ENCODE results near the gene GPR119. TPM values are rescaled to one million over a fixed set of nuclear protein-coding genes. Genes with fewer than 3 reads are reported as not detected.
A peak's percentile ranks its signal among the peaks of the same experiment; 100 is the strongest.
"Not testable (repeated sequence)": the region's sequence is repeated elsewhere in the genome, so short reads cannot be mapped to it uniquely, and the experiment has no call there.

Gene GPR119
- total RNA-seq, result 10 to 100 TPM in 1 of 2 donors, 1 to 10 TPM in 1; 1.8 to 15.2 TPM

GRCh38 chrX:130385520-130385919 is at the start of gene GPR119:
GPR119 (minus strand) TSS chrX:130385674; CDS start chrX:130385447, 227 bp downstream.
- H3K36me3 ChIP-seq (replicated peaks in 1 of 2; ENCODE audit: insufficient read depth in 1 of 2, low read depth in 2 of 2), result no peaks in the 10 kb centered on the region
- WGBS, 2 donors, result 51 to 89% methylated on average over 1 to 2 of the region's 4 CpGs
- no peak within 1 kb of the TSS for H3K27ac ChIP-seq
- ATAC-seq, result no peak
- no peak within 1 kb of the TSS for H3K4me3 ChIP-seq
- TF ChIP-seq POLR2A (IDR thresholded peaks at IDR 0.05), result no peak
- TF ChIP-seq CTCF (IDR thresholded peaks at IDR 0.05), result no peak
- no peaks in the 10 kb centered on the region for H3K9me3 ChIP-seq
- H3K27me3 ChIP-seq, result no peaks in the 10 kb centered on the region
- intact Hi-C loops (cut with DNase I), result no loop called here
- no peaks in the 10 kb centered on the region for H3K4me1 ChIP-seq
- peak in 3 of 4 donors; percentile 7 to 24 (median 21) for DNase-seq

GRCh38 chrX:130429236-130429635 is 43.8 kb upstream of the GPR119 start:
- WGBS, 2 donors, result 71% methylated on average over 5 of the region's 5 CpGs; no CpG with 5 or more reads in 1 of the 2 donors
- H3K27ac ChIP-seq; intact Hi-C loops (cut with DNase I); H3K4me3 ChIP-seq; H3K36me3 ChIP-seq (replicated peaks in 1 of 2; ENCODE audit: insufficient read depth in 1 of 2, low read depth in 2 of 2); ATAC-seq; H3K9me3 ChIP-seq; H3K4me1 ChIP-seq; DNase-seq; H3K27me3 ChIP-seq: not testable (repeated sequence)

GRCh38 chrX:130426531-130426930 is 41.1 kb upstream of the GPR119 start:
- TF ChIP-seq CTCF (IDR thresholded peaks at IDR 0.05), result no peak
- no peak for TF ChIP-seq POLR2A (IDR thresholded peaks at IDR 0.05)
- Histone ChIP-seq H3K4me1 (no peaks in the 10 kb centered on the region), H3K27ac (no peak overlapping the region), H3K4me3 (no peak overlapping the region), H3K36me3 (replicated peaks in 1 of 2; ENCODE audit: insufficient read depth in 1 of 2, low read depth in 2 of 2) (no peaks in the 10 kb centered on the region), H3K9me3 (no peaks in the 10 kb centered on the region), H3K27me3 (no peaks in the 10 kb centered on the region)
- 84 to 89% methylated on average over 6 of the region's 6 CpGs for WGBS, 2 donors
- intact Hi-C loops (cut with DNase I), result no loop called here
- DNase-seq (no peak), ATAC-seq (no peak)

- intact Hi-C loops (cut with DNase I), result no loop called here
- H3K27ac ChIP-seq, result no peak overlapping the region
- H3K27me3 ChIP-seq, result no peaks in the 10 kb centered on the region
- ATAC-seq, result no peak
- H3K4me1 ChIP-seq, result no peaks in the 10 kb centered on the region
- no peak overlapping the region for H3K4me3 ChIP-seq
- no peaks in the 10 kb centered on the region for H3K36me3 ChIP-seq (replicated peaks in 1 of 2; ENCODE audit: insufficient read depth in 1 of 2, low read depth in 2 of 2)
- no peaks in the 10 kb centered on the region for H3K9me3 ChIP-seq
- no peak for TF ChIP-seq CTCF (IDR thresholded peaks at IDR 0.05)
- TF ChIP-seq POLR2A (IDR thresholded peaks at IDR 0.05), result no peak
- no peak for DNase-seq
- WGBS, 2 donors, result 65 to 93% methylated on average over 2 of the region's 2 CpGs
Observed at GRCh38 chrX:130419263-130419662, 33.8 kb upstream of the GPR119 start.

- WGBS, 2 donors, result 75 to 83% methylated on average over 1 to 4 of the region's 4 CpGs
- intact Hi-C loops (cut with DNase I), result no loop called here
- no peak overlapping the region for H3K27ac ChIP-seq
- H3K27me3 ChIP-seq, result no peaks in the 10 kb centered on the region
- H3K4me1 ChIP-seq, result no peaks in the 10 kb centered on the region
- ATAC-seq (no peak), DNase-seq (no peak)
- H3K4me3 ChIP-seq, result no peak overlapping the region
- H3K36me3 ChIP-seq (replicated peaks in 1 of 2; ENCODE audit: insufficient read depth in 1 of 2, low read depth in 2 of 2), result no peaks in the 10 kb centered on the region
- H3K9me3 ChIP-seq, result no peaks in the 10 kb centered on the region
- no peak for TF ChIP-seq POLR2A (IDR thresholded peaks at IDR 0.05)
- no peak for TF ChIP-seq CTCF (IDR thresholded peaks at IDR 0.05)
Observed at GRCh38 chrX:130418740-130419139, 33.3 kb upstream of the GPR119 start.
